ENCODE data around the gene FGFR3.

FGFR3 gene

GRCh38 chr4:1749826-1750225, 43.3 kb upstream of the FGFR3 start:
- no peak overlapping the region for H3K4me2 ChIP-seq (ENCODE audit: low read length)
- H3K9me3 ChIP-seq (replicated peaks; ENCODE audit: low read length): no peaks in the 10 kb centered on the region
- peaks cover 3% of the 10 kb centered on the region for H3K36me3 ChIP-seq (ENCODE audit: insufficient read depth, low read length)
- H3K27me3 ChIP-seq (ENCODE audit: control insufficient read depth, insufficient read depth, low read length): no peaks in the 10 kb centered on the region
- H3K9ac ChIP-seq (ENCODE audit: low read depth, low read length): no peak overlapping the region
- no peak overlapping the region for H3K4me3 ChIP-seq (ENCODE audit: low read length)
- no peaks in the 10 kb centered on the region for H3K4me1 ChIP-seq (ENCODE audit: control insufficient read depth, insufficient read depth, low read length)

GRCh38 chr4:1750381-1751154, 42.5 kb upstream of the FGFR3 start:
- Histone ChIP-seq H3K4me1 (ENCODE audit: control insufficient read depth, insufficient read depth, low read length) (no peaks in the 10 kb centered on the region), H3K4me3 (ENCODE audit: low read length) (no peak overlapping the region), H3K9me3 (replicated peaks; ENCODE audit: low read length) (no peaks in the 10 kb centered on the region), H3K4me2 (ENCODE audit: low read length) (no peak overlapping the region), H3K27me3 (ENCODE audit: control insufficient read depth, insufficient read depth, low read length) (no peaks in the 10 kb centered on the region), H3K9ac (ENCODE audit: low read depth, low read length) (no peak overlapping the region), H3K36me3 (ENCODE audit: insufficient read depth, low read length) (no peaks in the 10 kb centered on the region)

GRCh38 chr4:1751155-1751918, 41.8 kb upstream of the FGFR3 start:
- Histone ChIP-seq H3K4me1 (ENCODE audit: control insufficient read depth, insufficient read depth, low read length) (no peaks in the 10 kb centered on the region), H3K27me3 (ENCODE audit: control insufficient read depth, insufficient read depth, low read length) (no peaks in the 10 kb centered on the region), H3K4me3 (ENCODE audit: low read length) (no peak overlapping the region), H3K36me3 (ENCODE audit: insufficient read depth, low read length) (no peaks in the 10 kb centered on the region), H3K9ac (ENCODE audit: low read depth, low read length) (no peak overlapping the region), H3K9me3 (replicated peaks; ENCODE audit: low read length) (no peaks in the 10 kb centered on the region), H3K4me2 (ENCODE audit: low read length) (no peak overlapping the region)

- H3K36me3 ChIP-seq (ENCODE audit: insufficient read depth, low read length): no peaks in the 10 kb centered on the region
- H3K4me2 ChIP-seq (ENCODE audit: low read length): no peak overlapping the region
- no peaks in the 10 kb centered on the region for H3K4me1 ChIP-seq (ENCODE audit: control insufficient read depth, insufficient read depth, low read length)
- no peaks in the 10 kb centered on the region for H3K9me3 ChIP-seq (replicated peaks; ENCODE audit: low read length)
- no peaks in the 10 kb centered on the region for H3K27me3 ChIP-seq (ENCODE audit: control insufficient read depth, insufficient read depth, low read length)
- no peak overlapping the region for H3K4me3 ChIP-seq (ENCODE audit: low read length)
- H3K9ac ChIP-seq (ENCODE audit: low read depth, low read length): no peak overlapping the region
These were observed 41.2 kb upstream of the FGFR3 start for GRCh38 chr4:1751919-1752283.

GRCh38 chr4:1752284-1753041, 40.6 kb upstream of the FGFR3 start:
- H3K4me3 ChIP-seq (ENCODE audit: low read length): no peak overlapping the region
- H3K9ac ChIP-seq (ENCODE audit: low read depth, low read length): no peak overlapping the region
- H3K9me3 ChIP-seq (replicated peaks; ENCODE audit: low read length): no peaks in the 10 kb centered on the region
- no peaks in the 10 kb centered on the region for H3K4me1 ChIP-seq (ENCODE audit: control insufficient read depth, insufficient read depth, low read length)
- no peak overlapping the region for H3K4me2 ChIP-seq (ENCODE audit: low read length)
- no peaks in the 10 kb centered on the region for H3K27me3 ChIP-seq (ENCODE audit: control insufficient read depth, insufficient read depth, low read length)
- no peaks in the 10 kb centered on the region for H3K36me3 ChIP-seq (ENCODE audit: insufficient read depth, low read length)

GRCh38 chr4:1753294-1753696, 39.8 kb upstream of the FGFR3 start:
- H3K4me1 ChIP-seq (ENCODE audit: control insufficient read depth, insufficient read depth, low read length): no peaks in the 10 kb centered on the region
- H3K4me2 ChIP-seq (ENCODE audit: low read length): no peak overlapping the region
- H3K36me3 ChIP-seq (ENCODE audit: insufficient read depth, low read length): no peaks in the 10 kb centered on the region
- H3K9me3 ChIP-seq (replicated peaks; ENCODE audit: low read length): no peaks in the 10 kb centered on the region
- H3K27me3 ChIP-seq (ENCODE audit: control insufficient read depth, insufficient read depth, low read length): no peaks in the 10 kb centered on the region
- H3K4me3 ChIP-seq (ENCODE audit: low read length): no peak overlapping the region
- H3K9ac ChIP-seq (ENCODE audit: low read depth, low read length): no peak overlapping the region

- Histone ChIP-seq H3K4me2 (ENCODE audit: low read length) (no peak overlapping the region), H3K4me1 (ENCODE audit: control insufficient read depth, insufficient read depth, low read length) (no peaks in the 10 kb centered on the region), H3K36me3 (ENCODE audit: insufficient read depth, low read length) (no peaks in the 10 kb centered on the region), H3K9ac (ENCODE audit: low read depth, low read length) (no peak overlapping the region), H3K4me3 (ENCODE audit: low read length) (no peak overlapping the region), H3K9me3 (replicated peaks; ENCODE audit: low read length) (no peaks in the 10 kb centered on the region), H3K27me3 (ENCODE audit: control insufficient read depth, insufficient read depth, low read length) (no peaks in the 10 kb centered on the region)
These were observed 39.3 kb upstream of the FGFR3 start for GRCh38 chr4:1753697-1754311.

- Histone ChIP-seq H3K4me2 (ENCODE audit: low read length) (no peak overlapping the region), H3K4me1 (ENCODE audit: control insufficient read depth, insufficient read depth, low read length) (no peaks in the 10 kb centered on the region), H3K9me3 (replicated peaks; ENCODE audit: low read length) (no peaks in the 10 kb centered on the region), H3K36me3 (ENCODE audit: insufficient read depth, low read length) (no peaks in the 10 kb centered on the region), H3K9ac (ENCODE audit: low read depth, low read length) (no peak overlapping the region), H3K4me3 (ENCODE audit: low read length) (no peak overlapping the region), H3K27me3 (ENCODE audit: control insufficient read depth, insufficient read depth, low read length) (no peaks in the 10 kb centered on the region)
These were observed 38.8 kb upstream of the FGFR3 start for GRCh38 chr4:1754336-1754735.

- H3K27me3 ChIP-seq (ENCODE audit: control insufficient read depth, insufficient read depth, low read length): no peaks in the 10 kb centered on the region
- no peak overlapping the region for H3K4me3 ChIP-seq (ENCODE audit: low read length)
- no peaks in the 10 kb centered on the region for H3K36me3 ChIP-seq (ENCODE audit: insufficient read depth, low read length)
- H3K9ac ChIP-seq (ENCODE audit: low read depth, low read length): no peak overlapping the region
- H3K4me2 ChIP-seq (ENCODE audit: low read length): no peak overlapping the region
- no peaks in the 10 kb centered on the region for H3K9me3 ChIP-seq (replicated peaks; ENCODE audit: low read length)
- H3K4me1 ChIP-seq (ENCODE audit: control insufficient read depth, insufficient read depth, low read length): no peaks in the 10 kb centered on the region
These were observed 37.8 kb upstream of the FGFR3 start for GRCh38 chr4:1755297-1755696.

GRCh38 chr4:1756079-1756478, 37.0 kb upstream of the FGFR3 start:
- H3K4me1 ChIP-seq (ENCODE audit: control insufficient read depth, insufficient read depth, low read length): no peaks in the 10 kb centered on the region
- H3K27me3 ChIP-seq (ENCODE audit: control insufficient read depth, insufficient read depth, low read length): no peaks in the 10 kb centered on the region
- H3K36me3 ChIP-seq (ENCODE audit: insufficient read depth, low read length): no peaks in the 10 kb centered on the region
- H3K9me3 ChIP-seq (replicated peaks; ENCODE audit: low read length): no peaks in the 10 kb centered on the region
- no peak overlapping the region for H3K4me3 ChIP-seq (ENCODE audit: low read length)
- H3K9ac ChIP-seq (ENCODE audit: low read depth, low read length): no peak overlapping the region
- no peak overlapping the region for H3K4me2 ChIP-seq (ENCODE audit: low read length)

Data from skeletal muscle satellite cell (primary cell).